ENCODE measurements around the gene CENATAC.

DNA sequence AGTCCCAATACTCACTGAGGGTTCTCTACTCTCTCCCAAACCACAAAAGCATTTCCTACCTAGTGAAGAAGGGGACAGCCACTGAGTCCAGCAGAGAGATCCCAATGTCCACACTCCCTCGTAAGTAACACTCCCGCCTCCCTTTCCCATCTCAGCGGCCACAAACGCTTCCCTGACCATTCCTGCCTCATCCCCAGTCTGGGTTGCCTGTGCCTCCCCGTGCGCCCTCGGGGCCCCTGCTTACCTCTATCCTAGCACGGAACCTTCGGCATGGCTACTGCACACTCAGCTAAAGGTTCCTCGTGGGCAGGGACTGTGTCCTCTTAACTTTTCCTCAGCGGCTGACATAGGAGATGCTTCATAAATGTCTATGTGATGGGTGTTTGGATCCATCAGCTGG is 40.4 kb upstream of the CENATAC start:
- TF ChIP-seq, protein P1, sequence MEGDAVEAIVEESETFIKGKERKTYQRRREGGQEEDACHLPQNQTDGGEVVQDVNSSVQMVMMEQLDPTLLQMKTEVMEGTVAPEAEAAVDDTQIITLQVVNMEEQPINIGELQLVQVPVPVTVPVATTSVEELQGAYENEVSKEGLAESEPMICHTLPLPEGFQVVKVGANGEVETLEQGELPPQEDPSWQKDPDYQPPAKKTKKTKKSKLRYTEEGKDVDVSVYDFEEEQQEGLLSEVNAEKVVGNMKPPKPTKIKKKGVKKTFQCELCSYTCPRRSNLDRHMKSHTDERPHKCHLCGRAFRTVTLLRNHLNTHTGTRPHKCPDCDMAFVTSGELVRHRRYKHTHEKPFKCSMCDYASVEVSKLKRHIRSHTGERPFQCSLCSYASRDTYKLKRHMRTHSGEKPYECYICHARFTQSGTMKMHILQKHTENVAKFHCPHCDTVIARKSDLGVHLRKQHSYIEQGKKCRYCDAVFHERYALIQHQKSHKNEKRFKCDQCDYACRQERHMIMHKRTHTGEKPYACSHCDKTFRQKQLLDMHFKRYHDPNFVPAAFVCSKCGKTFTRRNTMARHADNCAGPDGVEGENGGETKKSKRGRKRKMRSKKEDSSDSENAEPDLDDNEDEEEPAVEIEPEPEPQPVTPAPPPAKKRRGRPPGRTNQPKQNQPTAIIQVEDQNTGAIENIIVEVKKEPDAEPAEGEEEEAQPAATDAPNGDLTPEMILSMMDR (IDR thresholded peaks at IDR 0.05 in 4 of 5, conservative IDR thresholded peaks at IDR 0.05 in 1 of 5), result no peak
- TF ChIP-seq POLR2A (IDR thresholded peaks at IDR 0.05), result no peak
